Thyroid gland (tissue), 4 donors: ENCODE results near the gene ZNF341.

Experiments
- POLR2A ChIP-seq, 2 donors: fragments of 450-650 bp; IDR thresholded peaks; one replicate each; pipeline ENCODE4 v1.6.1; 2017; ENCODE audit warnings: antibody characterized with exemption in 2 of 2, mild to moderate bottlenecking in 2 of 2, moderate library complexity in 1 of 2
- TF ChIP-seq, protein P1 (sequence below), 6 experiments: fragments of 200-600 bp in 3 of 6; fragments of 450-650 bp in 3 of 6; sonication (generic) in 3 of 6; IDR thresholded peaks; one replicate each; pipeline ENCODE4 v1.5.1; 2016 to 2019; ENCODE audit warnings: antibody characterized with exemption in 6 of 6, mild to moderate bottlenecking in 2 of 6, inconsistent platforms in 1 of 6, moderate library complexity in 1 of 6

DNA sequence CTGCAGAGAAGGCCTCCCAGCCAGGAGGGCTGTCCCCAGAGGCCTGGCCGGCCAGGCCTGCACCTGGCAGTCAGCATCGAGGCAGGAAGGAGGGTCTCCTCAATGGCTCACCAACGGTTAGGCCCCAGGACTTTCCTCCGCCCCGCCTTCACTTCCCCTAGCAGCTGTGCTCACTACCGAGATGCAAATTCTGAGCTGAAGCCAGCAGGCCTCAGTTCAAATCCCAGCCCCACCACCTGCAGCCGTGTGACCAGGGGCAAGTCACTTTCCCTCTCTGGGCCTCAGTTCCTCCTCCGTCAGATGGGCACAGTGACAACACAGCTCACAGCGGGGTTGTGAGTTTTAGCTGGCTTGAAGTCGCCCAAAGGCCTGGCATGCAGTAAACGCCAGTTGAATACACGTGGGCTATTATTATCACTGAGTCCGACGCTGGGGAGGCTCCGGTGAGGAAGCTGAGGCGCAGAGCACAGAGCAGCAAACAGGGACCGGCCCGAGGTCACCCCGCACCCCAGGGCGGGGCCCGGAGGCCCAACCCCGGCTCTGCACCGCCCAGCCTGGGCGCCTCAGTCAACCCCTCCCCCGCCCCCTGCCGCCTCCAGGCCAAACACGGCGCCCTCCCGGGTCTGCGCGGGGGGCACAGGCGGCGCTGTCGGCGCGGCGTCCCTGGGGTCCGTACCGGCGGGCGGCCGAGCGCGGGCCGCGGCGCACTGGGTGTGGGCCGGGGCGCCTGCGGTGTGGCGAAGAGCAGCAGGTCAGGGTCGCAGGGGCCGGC, 46.3 kb upstream of the ZNF341 start:
- TF ChIP-seq, protein P1, sequence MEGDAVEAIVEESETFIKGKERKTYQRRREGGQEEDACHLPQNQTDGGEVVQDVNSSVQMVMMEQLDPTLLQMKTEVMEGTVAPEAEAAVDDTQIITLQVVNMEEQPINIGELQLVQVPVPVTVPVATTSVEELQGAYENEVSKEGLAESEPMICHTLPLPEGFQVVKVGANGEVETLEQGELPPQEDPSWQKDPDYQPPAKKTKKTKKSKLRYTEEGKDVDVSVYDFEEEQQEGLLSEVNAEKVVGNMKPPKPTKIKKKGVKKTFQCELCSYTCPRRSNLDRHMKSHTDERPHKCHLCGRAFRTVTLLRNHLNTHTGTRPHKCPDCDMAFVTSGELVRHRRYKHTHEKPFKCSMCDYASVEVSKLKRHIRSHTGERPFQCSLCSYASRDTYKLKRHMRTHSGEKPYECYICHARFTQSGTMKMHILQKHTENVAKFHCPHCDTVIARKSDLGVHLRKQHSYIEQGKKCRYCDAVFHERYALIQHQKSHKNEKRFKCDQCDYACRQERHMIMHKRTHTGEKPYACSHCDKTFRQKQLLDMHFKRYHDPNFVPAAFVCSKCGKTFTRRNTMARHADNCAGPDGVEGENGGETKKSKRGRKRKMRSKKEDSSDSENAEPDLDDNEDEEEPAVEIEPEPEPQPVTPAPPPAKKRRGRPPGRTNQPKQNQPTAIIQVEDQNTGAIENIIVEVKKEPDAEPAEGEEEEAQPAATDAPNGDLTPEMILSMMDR (IDR thresholded peaks at IDR 0.05), result no peak
- TF ChIP-seq POLR2A (IDR thresholded peaks at IDR 0.05), result no peak
